Ishikawa (cell line): ENCODE measurements around the gene GLT6D1.

Source experiments
- EP300 ChIP-seq: IDR thresholded peaks from 2 replicates; pipeline ENCODE4 v1.6.1; 2012; ENCODE audit warnings: borderline replicate concordance
- FOXM1 ChIP-seq: IDR thresholded peaks from 2 replicates; pipeline ENCODE4 v1.6.1; 2012; ENCODE audit warnings: low read depth, borderline replicate concordance
- NFIC ChIP-seq: IDR thresholded peaks from 2 replicates; pipeline ENCODE4 v1.6.1; 2012
- TCF12 ChIP-seq: IDR thresholded peaks from 2 replicates; pipeline ENCODE4 v1.6.1; 2012; ENCODE audit warnings: low read depth
- TF ChIP-seq, protein P1 (sequence below): IDR thresholded peaks from 2 replicates; pipeline ENCODE4 v1.6.1; 2012; ENCODE audit warnings: low read depth, mild to moderate bottlenecking

DNA sequence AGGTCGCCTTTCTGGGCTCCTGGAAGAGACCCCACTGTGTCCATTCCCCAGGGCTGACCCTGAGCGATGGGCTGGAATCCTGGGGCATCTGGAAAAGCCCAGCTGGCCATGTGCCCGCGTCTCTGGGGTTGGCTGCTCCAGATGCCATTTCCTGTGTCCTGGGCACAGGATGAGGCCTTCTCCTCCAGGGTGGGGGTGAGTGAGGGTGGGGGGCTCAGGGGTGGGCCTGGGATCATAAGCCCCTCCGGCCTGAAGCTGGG lies 47.1 kb downstream of the GLT6D1 start:
- no peak for TF ChIP-seq TCF12
- TF ChIP-seq FOXM1, result no peak
- no peak for TF ChIP-seq EP300
- TF ChIP-seq NFIC, result no peak
- TF ChIP-seq, protein P1, sequence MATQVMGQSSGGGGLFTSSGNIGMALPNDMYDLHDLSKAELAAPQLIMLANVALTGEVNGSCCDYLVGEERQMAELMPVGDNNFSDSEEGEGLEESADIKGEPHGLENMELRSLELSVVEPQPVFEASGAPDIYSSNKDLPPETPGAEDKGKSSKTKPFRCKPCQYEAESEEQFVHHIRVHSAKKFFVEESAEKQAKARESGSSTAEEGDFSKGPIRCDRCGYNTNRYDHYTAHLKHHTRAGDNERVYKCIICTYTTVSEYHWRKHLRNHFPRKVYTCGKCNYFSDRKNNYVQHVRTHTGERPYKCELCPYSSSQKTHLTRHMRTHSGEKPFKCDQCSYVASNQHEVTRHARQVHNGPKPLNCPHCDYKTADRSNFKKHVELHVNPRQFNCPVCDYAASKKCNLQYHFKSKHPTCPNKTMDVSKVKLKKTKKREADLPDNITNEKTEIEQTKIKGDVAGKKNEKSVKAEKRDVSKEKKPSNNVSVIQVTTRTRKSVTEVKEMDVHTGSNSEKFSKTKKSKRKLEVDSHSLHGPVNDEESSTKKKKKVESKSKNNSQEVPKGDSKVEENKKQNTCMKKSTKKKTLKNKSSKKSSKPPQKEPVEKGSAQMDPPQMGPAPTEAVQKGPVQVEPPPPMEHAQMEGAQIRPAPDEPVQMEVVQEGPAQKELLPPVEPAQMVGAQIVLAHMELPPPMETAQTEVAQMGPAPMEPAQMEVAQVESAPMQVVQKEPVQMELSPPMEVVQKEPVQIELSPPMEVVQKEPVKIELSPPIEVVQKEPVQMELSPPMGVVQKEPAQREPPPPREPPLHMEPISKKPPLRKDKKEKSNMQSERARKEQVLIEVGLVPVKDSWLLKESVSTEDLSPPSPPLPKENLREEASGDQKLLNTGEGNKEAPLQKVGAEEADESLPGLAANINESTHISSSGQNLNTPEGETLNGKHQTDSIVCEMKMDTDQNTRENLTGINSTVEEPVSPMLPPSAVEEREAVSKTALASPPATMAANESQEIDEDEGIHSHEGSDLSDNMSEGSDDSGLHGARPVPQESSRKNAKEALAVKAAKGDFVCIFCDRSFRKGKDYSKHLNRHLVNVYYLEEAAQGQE, result no peak
